HK-2 (cell line): Measurements from ENCODE around the gene APH1B.
A peak's percentile ranks its signal among the peaks of the same experiment; 100 is the strongest.
"Not testable (repeated sequence)": the region's sequence is repeated elsewhere in the genome, so short reads cannot be mapped to it uniquely, and the experiment has no call there.

Experiments used
- DNase-seq: peaks from one replicate; pipeline ENCODE4 v3.0.0-alpha.2; 2018; ENCODE audit not compliant: unreplicated experiment

The APH1B gene

GRCh38 chr15:63277038-63277892 lies at the start of gene APH1B:
TSS of gene APH1B (plus strand) at chr15:63277605. CDS start at chr15:63277624, 19 bp downstream.
- peak; percentile 11 for DNase-seq

GRCh38 chr15:63227689-63228088 lies 49.7 kb upstream of the APH1B start:
- no peak for DNase-seq

- no peak for DNase-seq
Observed at GRCh38 chr15:63231206-63231605, 46.2 kb upstream of the APH1B start.

- DNase-seq = no peak
Observed at GRCh38 chr15:63231706-63232105, 45.7 kb upstream of the APH1B start.

GRCh38 chr15:63232405-63232804 lies 45.0 kb upstream of the APH1B start:
- no peak for DNase-seq

- no peak for DNase-seq
Observed at GRCh38 chr15:63232943-63233342, 44.5 kb upstream of the APH1B start.

GRCh38 chr15:63233667-63234423 lies 43.6 kb upstream of the APH1B start:
- no peak for DNase-seq

- DNase-seq = no peak
Observed at GRCh38 chr15:63234451-63234870, 42.9 kb upstream of the APH1B start.

- DNase-seq = no peak
Observed at GRCh38 chr15:63236272-63236671, 41.1 kb upstream of the APH1B start.

- not testable (repeated sequence) for DNase-seq
Observed at GRCh38 chr15:63237086-63237485, 40.3 kb upstream of the APH1B start.

GRCh38 chr15:63238171-63238570 lies 39.2 kb upstream of the APH1B start:
- no peak for DNase-seq

- no peak for DNase-seq
Observed at GRCh38 chr15:63238796-63239195, 38.6 kb upstream of the APH1B start.

GRCh38 chr15:63240109-63240508 lies 37.3 kb upstream of the APH1B start:
- no peak for DNase-seq

GRCh38 chr15:63241316-63241715 lies 36.1 kb upstream of the APH1B start:
- no peak for DNase-seq

GRCh38 chr15:63243101-63243500 lies 34.3 kb upstream of the APH1B start:
- no peak for DNase-seq

GRCh38 chr15:63243776-63244175 lies 33.6 kb upstream of the APH1B start:
- no peak for DNase-seq

- no peak for DNase-seq
Observed at GRCh38 chr15:63244399-63244798, 33.0 kb upstream of the APH1B start.

- DNase-seq = no peak
Observed at GRCh38 chr15:63244976-63245645, 32.3 kb upstream of the APH1B start.

- DNase-seq = no peak
Observed at GRCh38 chr15:63246691-63247469, 30.5 kb upstream of the APH1B start.

GRCh38 chr15:63250312-63250965 lies 27.0 kb upstream of the APH1B start:
- DNase-seq = peak; percentile 68

GRCh38 chr15:63251701-63252100 lies 25.7 kb upstream of the APH1B start:
- DNase-seq = no peak
